PC-3 (cell line): ENCODE data around the gene NPL. TPM values are rescaled to one million over a fixed set of nuclear protein-coding genes. Genes with fewer than 3 reads are reported as not detected.

Experiments
- ATAC-seq: fragments of 200-7000 bp; cut with Tn5 transposase; 2 replicates; pipeline ENCODE4 v1.9.1; 2020; ENCODE audit warnings: mild to moderate bottlenecking, moderate library complexity
- BruUV-seq: library from RNA; stranded (reverse); fragments of 400-500 nt; replicated peaks from 2 replicates; lab custom pipeline; 2021; lab: Mats Ljungman, UMichigan
- CTCF ChIA-PET: fragments of 300-600 bp; sonication (Branson Sonifier 250); formaldehyde crosslinking; loops from one replicate; lab custom pipeline; 2022; ENCODE audit warnings: antibody characterized with exemption; lab: Charles Lee
- POLR2A ChIA-PET: fragments of 300-600 bp; sonication (Branson Sonifier 250); formaldehyde crosslinking; loops from one replicate; lab custom pipeline; 2022; ENCODE audit warnings: antibody characterized with exemption; ENCODE audit not compliant: unreplicated experiment; lab: Charles Lee
- DNase-seq: peaks from one replicate; pipeline ENCODE4 v3.0.0-alpha.2; 2015
- H2AFZ ChIP-seq: fragments of 300-600 bp; sonication (generic); 2 replicates; pipeline ENCODE4 v1.6.0; 2016; ENCODE audit warnings: antibody characterized with exemption, low read length
- H3F3A ChIP-seq: fragments of 300-600 bp; sonication (generic); one replicate; pipeline ENCODE4 v1.6.0; 2017; ENCODE audit warnings: antibody characterized with exemption, low read length, control low read depth, mild to moderate bottlenecking; ENCODE audit not compliant: unreplicated experiment
- H3K27ac ChIP-seq: fragments of 300-600 bp; sonication (generic); 2 replicates; pipeline ENCODE4 v1.5.1; 2016; ENCODE audit warnings: mild to moderate bottlenecking, low read length
- H3K27me3 ChIP-seq: fragments of 300-600 bp; sonication (generic); 2 replicates; pipeline ENCODE4 v1.6.1; 2016; ENCODE audit warnings: low read length, mixed read lengths
- H3K36me3 ChIP-seq: fragments of 300-600 bp; sonication (generic); 2 replicates; pipeline ENCODE4 v1.6.1; 2016; ENCODE audit warnings: low read depth, mixed run types, low read length, mixed read lengths
- H3K4me1 ChIP-seq: fragments of 300-600 bp; sonication (generic); 2 replicates; pipeline ENCODE4 v1.5.1; 2016; ENCODE audit warnings: low read length; ENCODE audit not compliant: insufficient read depth
- H3K4me2 ChIP-seq: fragments of 300-600 bp; sonication (generic); 2 replicates; pipeline ENCODE4 v1.6.0; 2016; ENCODE audit warnings: low read length
- H3K4me3 ChIP-seq: fragments of 300-600 bp; sonication (generic); 2 replicates; pipeline ENCODE4 v1.5.1; 2016; ENCODE audit warnings: mild to moderate bottlenecking, low read length, mixed read lengths
- H3K79me2 ChIP-seq: fragments of 300-600 bp; sonication (generic); 2 replicates; pipeline ENCODE4 v1.6.1; 2017; ENCODE audit warnings: low read length, mixed read lengths
- H3K9ac ChIP-seq: fragments of 300-600 bp; sonication (generic); 2 replicates; pipeline ENCODE4 v1.6.0; 2016; ENCODE audit warnings: mild to moderate bottlenecking, low read length
- H3K9me2 ChIP-seq: fragments of 300-600 bp; sonication (generic); replicated peaks from 2 replicates; pipeline ENCODE4 v1.6.1; 2016; ENCODE audit warnings: mixed run types, low read length, mixed read lengths
- H3K9me3 ChIP-seq: fragments of 300-600 bp; sonication (generic); 2 replicates; pipeline ENCODE4 v1.6.1; 2016; ENCODE audit warnings: low read length, mixed read lengths
- H4K20me1 ChIP-seq: fragments of 300-600 bp; sonication (generic); 2 replicates; pipeline ENCODE4 v1.6.1; 2016; ENCODE audit warnings: low read length, mixed read lengths
- EZH2 ChIP-seq: fragments of 300-600 bp; sonication (generic); IDR thresholded peaks from one replicate; pipeline ENCODE4 v1.6.1; 2017; ENCODE audit warnings: antibody characterized with exemption, mild to moderate bottlenecking, low read length; ENCODE audit not compliant: unreplicated experiment
- EZH2phosphoT487 ChIP-seq: fragments of 300-600 bp; sonication (generic); IDR thresholded peaks from 2 replicates; pipeline ENCODE4 v1.6.1; 2018; ENCODE audit warnings: mild to moderate bottlenecking, antibody characterized with exemption, low read length, borderline replicate concordance
- intact Hi-C: fragments of 100-400 bp; cut with micrococcal nuclease; formaldehyde crosslinking; loops from 2 replicates; pipeline ENCODE4 v1.9.0; 2023
- total RNA-seq: library from RNA; depleted of rRNA; stranded (reverse); fragments of >200 nt; gene quantifications from 2 replicates; pipeline ENCODE4 v1.2.3, GENCODE V29; 2014; rRNA removed
- TF ChIP-seq, protein P1 (sequence below): fragments of 300-600 bp; sonication (generic); conservative IDR thresholded peaks from 2 replicates; pipeline ENCODE4 v1.5.1; 2017; ENCODE audit warnings: antibody characterized with exemption, low read depth, mild to moderate bottlenecking, low read length

NPL gene
- total RNA-seq, 1 experiment from 2014 or later = not detected

DNA sequence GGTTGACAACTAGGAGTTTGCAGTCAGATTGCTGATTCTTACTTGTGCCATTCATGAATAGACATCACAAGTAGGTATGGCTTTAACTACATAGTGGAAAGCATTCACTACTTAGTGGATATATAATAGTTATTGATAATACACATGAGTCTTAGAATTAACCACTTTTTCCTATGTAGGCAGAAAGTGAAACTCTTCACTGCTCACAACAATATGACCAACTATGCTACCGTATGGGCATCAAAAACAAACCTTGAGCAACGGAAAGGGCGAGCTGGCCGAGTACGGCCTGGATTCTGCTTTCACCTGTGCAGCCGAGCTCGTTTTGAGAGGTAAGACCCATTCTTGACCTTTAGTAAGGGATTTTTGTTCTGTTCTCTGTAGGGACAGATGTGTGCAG is 88.3 kb downstream of the NPL start:
- CTCF ChIA-PET = no interaction called here
- no peaks in the 10 kb centered on the region for H3F3A ChIP-seq
- intact Hi-C loops = no loop called here

More for the DNA sequence above, 88.3 kb downstream of the NPL start:
- H4K20me1 ChIP-seq = no peaks in the 10 kb centered on the region
- no peak overlapping the region for H3K4me2 ChIP-seq
- DNase-seq = no peak
- TF ChIP-seq EZH2 (no peak), EZH2phosphoT487 (no peak)
- TF ChIP-seq, protein P1, sequence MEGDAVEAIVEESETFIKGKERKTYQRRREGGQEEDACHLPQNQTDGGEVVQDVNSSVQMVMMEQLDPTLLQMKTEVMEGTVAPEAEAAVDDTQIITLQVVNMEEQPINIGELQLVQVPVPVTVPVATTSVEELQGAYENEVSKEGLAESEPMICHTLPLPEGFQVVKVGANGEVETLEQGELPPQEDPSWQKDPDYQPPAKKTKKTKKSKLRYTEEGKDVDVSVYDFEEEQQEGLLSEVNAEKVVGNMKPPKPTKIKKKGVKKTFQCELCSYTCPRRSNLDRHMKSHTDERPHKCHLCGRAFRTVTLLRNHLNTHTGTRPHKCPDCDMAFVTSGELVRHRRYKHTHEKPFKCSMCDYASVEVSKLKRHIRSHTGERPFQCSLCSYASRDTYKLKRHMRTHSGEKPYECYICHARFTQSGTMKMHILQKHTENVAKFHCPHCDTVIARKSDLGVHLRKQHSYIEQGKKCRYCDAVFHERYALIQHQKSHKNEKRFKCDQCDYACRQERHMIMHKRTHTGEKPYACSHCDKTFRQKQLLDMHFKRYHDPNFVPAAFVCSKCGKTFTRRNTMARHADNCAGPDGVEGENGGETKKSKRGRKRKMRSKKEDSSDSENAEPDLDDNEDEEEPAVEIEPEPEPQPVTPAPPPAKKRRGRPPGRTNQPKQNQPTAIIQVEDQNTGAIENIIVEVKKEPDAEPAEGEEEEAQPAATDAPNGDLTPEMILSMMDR = no peak
- H3K79me2 ChIP-seq = no peaks in the 10 kb centered on the region
- H3K9me2 ChIP-seq = no peaks in the 10 kb centered on the region
- BruUV-seq = no TSS peak
- H3K9ac ChIP-seq = no peak overlapping the region
- no peak overlapping the region for H2AFZ ChIP-seq
- no peaks in the 10 kb centered on the region for H3K4me1 ChIP-seq
- ATAC-seq = no peak
- H3K27ac ChIP-seq = no peak overlapping the region
- no peaks in the 10 kb centered on the region for H3K27me3 ChIP-seq
- H3K36me3 ChIP-seq = peaks cover 92% of the 10 kb centered on the region
- POLR2A ChIA-PET = no interaction called here
- H3K9me3 ChIP-seq = no peaks in the 10 kb centered on the region
- H3K4me3 ChIP-seq = no peak overlapping the region

Other genes starting within 250 kb of the NPL start
- gene RNASEL, start 200.5 kb upstream of the NPL start, total RNA-seq = 1.3 and 2.1 TPM in 2 replicates
- 0.40 and 1.5 TPM in 2 replicates for gene RGS16, start 185.4 kb upstream of the NPL start, total RNA-seq
- not detected in 2 replicates for gene RGS8, start 105.2 kb upstream of the NPL start, total RNA-seq
- 191 and 195 TPM in 2 replicates for gene DHX9, start 49.6 kb downstream of the NPL start, total RNA-seq
- gene SHCBP1L, start 163.4 kb downstream of the NPL start, total RNA-seq = not detected in 2 replicates
- 71.5 TPM in 2 replicates for gene LAMC1, start 233.6 kb downstream of the NPL start, total RNA-seq